ENCODE results near the gene SAPCD2. TPM values are rescaled to one million over a fixed set of nuclear protein-coding genes. Genes with fewer than 3 reads are reported as not detected.

The SAPCD2 gene
- total and polyA plus RNA-seq, 2 experiments from 2014 or later, result 13.4 to 60.3 TPM

DNA sequence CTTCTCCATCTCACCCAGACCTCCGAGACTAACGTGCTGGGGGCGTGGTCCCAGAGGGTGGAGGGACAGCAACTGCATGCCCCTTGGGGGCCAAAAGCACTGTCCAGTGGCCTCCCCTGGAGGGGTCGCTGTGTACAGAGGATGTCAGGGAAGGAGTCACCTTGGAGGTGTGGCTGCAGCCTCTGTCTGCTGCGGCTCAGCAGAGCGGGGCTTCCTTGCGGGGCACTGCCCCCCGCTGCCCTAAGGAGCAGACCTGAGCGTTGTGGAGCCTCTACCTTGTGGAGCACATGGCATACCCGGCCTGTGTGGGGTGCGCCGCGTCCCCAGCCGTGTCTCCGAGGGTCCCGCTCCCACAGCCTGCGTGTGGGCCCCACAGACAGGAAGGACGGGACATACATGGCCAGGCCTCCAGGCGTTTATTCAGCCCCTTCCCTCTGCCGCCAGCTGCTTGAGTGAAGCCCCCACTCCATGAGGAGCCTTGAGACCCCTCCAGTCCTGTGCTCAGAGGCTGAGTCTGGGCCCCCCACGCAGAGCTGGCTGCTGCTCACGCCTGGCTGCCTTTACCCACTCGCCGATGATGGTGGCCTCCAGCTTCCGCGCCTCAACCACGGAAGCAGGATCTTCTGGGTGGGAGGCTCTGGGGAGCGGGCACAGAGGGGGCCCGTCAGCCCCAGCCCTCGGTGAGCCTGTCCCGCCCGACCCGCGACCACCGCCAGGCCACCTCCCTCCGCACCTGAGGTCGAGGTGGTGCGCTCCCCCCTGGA is 40.0 kb upstream of the SAPCD2 start:
- Mint-ChIP-seq H3K4me1 (no peaks in the 10 kb centered on the region), H3K4me3 (no peak overlapping the region), H3K27ac (no peak overlapping the region), H3K27me3 (ENCODE audit: insufficient read depth, low read depth, poor library complexity) (peaks cover 18% of the 10 kb centered on the region), H3K36me3 (ENCODE audit: low read depth) (peaks cover 5% of the 10 kb centered on the region; the same call in 1 of the 3 replicates), H3K9me3 (no peaks in the 10 kb centered on the region)
- H3F3A ChIP-seq (replicated peaks; ENCODE audit: low read depth), result no peaks in the 10 kb centered on the region
- no peak overlapping the region for H3K4me3 ChIP-seq
- H3K4me1 ChIP-seq (ENCODE audit: insufficient read depth), result no peaks in the 10 kb centered on the region; the same call in 1 of the 2 replicates
- no peak overlapping the region for H3K27ac ChIP-seq (ENCODE audit: low read depth)
- H2AFZ ChIP-seq, result no peak overlapping the region
- H4K20me1 ChIP-seq (replicated peaks; ENCODE audit: insufficient read depth), result no peaks in the 10 kb centered on the region
- H3K4me2 ChIP-seq, result no peak overlapping the region
- no peaks in the 10 kb centered on the region for H3K9me2 ChIP-seq (ENCODE audit: insufficient read depth)
- TF ChIP-seq, protein P1, sequence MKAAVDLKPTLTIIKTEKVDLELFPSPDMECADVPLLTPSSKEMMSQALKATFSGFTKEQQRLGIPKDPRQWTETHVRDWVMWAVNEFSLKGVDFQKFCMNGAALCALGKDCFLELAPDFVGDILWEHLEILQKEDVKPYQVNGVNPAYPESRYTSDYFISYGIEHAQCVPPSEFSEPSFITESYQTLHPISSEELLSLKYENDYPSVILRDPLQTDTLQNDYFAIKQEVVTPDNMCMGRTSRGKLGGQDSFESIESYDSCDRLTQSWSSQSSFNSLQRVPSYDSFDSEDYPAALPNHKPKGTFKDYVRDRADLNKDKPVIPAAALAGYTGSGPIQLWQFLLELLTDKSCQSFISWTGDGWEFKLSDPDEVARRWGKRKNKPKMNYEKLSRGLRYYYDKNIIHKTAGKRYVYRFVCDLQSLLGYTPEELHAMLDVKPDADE (IDR thresholded peaks at IDR 0.05), result no peak
- TF ChIP-seq ZNF331 (CRISPR knock-in tag; IDR thresholded peaks at IDR 0.05; ENCODE audit: low read depth) (no peak), POLR2AphosphoS5 (IDR thresholded peaks at IDR 0.05; ENCODE audit: low read depth) (no peak), EZH2phosphoT487 (IDR thresholded peaks at IDR 0.05; ENCODE audit: unreplicated experiment) (no peak), JUNB (IDR thresholded peaks at IDR 0.05; ENCODE audit: unreplicated experiment) (no peak), EZH2 (IDR thresholded peaks at IDR 0.05; ENCODE audit: low read depth, unreplicated experiment) (no peak), NANOG (IDR thresholded peaks at IDR 0.05; ENCODE audit: borderline replicate concordance) (no peak), ZNF114 (CRISPR knock-in tag; IDR thresholded peaks at IDR 0.05) (no peak), CREB1 (CRISPR knock-in tag; IDR thresholded peaks at IDR 0.05; ENCODE audit: low read depth) (no peak), STAT1 (IDR thresholded peaks at IDR 0.05; ENCODE audit: unreplicated experiment) (no peak)
- TF ChIP-seq, protein P2, sequence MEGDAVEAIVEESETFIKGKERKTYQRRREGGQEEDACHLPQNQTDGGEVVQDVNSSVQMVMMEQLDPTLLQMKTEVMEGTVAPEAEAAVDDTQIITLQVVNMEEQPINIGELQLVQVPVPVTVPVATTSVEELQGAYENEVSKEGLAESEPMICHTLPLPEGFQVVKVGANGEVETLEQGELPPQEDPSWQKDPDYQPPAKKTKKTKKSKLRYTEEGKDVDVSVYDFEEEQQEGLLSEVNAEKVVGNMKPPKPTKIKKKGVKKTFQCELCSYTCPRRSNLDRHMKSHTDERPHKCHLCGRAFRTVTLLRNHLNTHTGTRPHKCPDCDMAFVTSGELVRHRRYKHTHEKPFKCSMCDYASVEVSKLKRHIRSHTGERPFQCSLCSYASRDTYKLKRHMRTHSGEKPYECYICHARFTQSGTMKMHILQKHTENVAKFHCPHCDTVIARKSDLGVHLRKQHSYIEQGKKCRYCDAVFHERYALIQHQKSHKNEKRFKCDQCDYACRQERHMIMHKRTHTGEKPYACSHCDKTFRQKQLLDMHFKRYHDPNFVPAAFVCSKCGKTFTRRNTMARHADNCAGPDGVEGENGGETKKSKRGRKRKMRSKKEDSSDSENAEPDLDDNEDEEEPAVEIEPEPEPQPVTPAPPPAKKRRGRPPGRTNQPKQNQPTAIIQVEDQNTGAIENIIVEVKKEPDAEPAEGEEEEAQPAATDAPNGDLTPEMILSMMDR (conservative IDR thresholded peaks at IDR 0.05; ENCODE audit: low read depth in 2 of 2), result no peak
- TF ChIP-seq, protein P3, sequence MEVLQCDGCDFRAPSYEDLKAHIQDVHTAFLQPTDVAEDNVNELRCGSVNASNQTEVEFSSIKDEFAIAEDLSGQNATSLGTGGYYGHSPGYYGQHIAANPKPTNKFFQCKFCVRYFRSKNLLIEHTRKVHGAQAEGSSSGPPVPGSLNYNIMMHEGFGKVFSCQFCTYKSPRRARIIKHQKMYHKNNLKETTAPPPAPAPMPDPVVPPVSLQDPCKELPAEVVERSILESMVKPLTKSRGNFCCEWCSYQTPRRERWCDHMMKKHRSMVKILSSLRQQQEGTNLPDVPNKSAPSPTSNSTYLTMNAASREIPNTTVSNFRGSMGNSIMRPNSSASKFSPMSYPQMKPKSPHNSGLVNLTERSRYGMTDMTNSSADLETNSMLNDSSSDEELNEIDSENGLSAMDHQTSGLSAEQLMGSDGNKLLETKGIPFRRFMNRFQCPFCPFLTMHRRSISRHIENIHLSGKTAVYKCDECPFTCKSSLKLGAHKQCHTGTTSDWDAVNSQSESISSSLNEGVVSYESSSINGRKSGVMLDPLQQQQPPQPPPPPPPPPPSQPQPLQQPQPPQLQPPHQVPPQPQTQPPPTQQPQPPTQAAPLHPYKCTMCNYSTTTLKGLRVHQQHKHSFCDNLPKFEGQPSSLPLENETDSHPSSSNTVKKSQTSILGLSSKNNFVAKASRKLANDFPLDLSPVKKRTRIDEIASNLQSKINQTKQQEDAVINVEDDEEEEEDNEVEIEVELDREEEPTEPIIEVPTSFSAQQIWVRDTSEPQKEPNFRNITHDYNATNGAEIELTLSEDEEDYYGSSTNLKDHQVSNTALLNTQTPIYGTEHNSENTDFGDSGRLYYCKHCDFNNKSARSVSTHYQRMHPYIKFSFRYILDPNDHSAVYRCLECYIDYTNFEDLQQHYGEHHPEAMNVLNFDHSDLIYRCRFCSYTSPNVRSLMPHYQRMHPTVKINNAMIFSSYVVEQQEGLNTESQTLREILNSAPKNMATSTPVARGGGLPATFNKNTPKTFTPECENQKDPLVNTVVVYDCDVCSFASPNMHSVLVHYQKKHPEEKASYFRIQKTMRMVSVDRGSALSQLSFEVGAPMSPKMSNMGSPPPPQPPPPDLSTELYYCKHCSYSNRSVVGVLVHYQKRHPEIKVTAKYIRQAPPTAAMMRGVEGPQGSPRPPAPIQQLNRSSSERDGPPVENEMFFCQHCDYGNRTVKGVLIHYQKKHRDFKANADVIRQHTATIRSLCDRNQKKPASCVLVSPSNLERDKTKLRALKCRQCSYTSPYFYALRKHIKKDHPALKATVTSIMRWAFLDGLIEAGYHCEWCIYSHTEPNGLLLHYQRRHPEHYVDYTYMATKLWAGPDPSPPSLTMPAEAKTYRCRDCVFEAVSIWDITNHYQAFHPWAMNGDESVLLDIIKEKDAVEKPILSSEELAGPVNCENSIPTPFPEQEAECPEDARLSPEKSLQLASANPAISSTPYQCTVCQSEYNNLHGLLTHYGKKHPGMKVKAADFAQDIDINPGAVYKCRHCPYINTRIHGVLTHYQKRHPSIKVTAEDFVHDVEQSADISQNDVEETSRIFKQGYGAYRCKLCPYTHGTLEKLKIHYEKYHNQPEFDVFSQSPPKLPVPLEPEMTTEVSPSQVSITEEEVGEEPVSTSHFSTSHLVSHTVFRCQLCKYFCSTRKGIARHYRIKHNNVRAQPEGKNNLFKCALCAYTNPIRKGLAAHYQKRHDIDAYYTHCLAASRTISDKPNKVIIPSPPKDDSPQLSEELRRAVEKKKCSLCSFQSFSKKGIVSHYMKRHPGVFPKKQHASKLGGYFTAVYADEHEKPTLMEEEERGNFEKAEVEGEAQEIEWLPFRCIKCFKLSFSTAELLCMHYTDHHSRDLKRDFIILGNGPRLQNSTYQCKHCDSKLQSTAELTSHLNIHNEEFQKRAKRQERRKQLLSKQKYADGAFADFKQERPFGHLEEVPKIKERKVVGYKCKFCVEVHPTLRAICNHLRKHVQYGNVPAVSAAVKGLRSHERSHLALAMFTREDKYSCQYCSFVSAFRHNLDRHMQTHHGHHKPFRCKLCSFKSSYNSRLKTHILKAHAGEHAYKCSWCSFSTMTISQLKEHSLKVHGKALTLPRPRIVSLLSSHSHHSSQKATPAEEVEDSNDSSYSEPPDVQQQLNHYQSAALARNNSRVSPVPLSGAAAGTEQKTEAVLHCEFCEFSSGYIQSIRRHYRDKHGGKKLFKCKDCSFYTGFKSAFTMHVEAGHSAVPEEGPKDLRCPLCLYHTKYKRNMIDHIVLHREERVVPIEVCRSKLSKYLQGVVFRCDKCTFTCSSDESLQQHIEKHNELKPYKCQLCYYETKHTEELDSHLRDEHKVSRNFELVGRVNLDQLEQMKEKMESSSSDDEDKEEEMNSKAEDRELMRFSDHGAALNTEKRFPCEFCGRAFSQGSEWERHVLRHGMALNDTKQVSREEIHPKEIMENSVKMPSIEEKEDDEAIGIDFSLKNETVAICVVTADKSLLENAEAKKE (CRISPR knock-in tag; IDR thresholded peaks at IDR 0.05), result no peak
- TF ChIP-seq, protein P4, sequence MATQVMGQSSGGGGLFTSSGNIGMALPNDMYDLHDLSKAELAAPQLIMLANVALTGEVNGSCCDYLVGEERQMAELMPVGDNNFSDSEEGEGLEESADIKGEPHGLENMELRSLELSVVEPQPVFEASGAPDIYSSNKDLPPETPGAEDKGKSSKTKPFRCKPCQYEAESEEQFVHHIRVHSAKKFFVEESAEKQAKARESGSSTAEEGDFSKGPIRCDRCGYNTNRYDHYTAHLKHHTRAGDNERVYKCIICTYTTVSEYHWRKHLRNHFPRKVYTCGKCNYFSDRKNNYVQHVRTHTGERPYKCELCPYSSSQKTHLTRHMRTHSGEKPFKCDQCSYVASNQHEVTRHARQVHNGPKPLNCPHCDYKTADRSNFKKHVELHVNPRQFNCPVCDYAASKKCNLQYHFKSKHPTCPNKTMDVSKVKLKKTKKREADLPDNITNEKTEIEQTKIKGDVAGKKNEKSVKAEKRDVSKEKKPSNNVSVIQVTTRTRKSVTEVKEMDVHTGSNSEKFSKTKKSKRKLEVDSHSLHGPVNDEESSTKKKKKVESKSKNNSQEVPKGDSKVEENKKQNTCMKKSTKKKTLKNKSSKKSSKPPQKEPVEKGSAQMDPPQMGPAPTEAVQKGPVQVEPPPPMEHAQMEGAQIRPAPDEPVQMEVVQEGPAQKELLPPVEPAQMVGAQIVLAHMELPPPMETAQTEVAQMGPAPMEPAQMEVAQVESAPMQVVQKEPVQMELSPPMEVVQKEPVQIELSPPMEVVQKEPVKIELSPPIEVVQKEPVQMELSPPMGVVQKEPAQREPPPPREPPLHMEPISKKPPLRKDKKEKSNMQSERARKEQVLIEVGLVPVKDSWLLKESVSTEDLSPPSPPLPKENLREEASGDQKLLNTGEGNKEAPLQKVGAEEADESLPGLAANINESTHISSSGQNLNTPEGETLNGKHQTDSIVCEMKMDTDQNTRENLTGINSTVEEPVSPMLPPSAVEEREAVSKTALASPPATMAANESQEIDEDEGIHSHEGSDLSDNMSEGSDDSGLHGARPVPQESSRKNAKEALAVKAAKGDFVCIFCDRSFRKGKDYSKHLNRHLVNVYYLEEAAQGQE (IDR thresholded peaks at IDR 0.05; ENCODE audit: unreplicated experiment), result no peak
- ATAC-seq (no peak), DNase-seq (ENCODE audit: low spot score) (no peak)
- peaks cover 26% of the 10 kb centered on the region for H3K27me3 ChIP-seq (ENCODE audit: insufficient read depth)
- H3K36me3 ChIP-seq (ENCODE audit: insufficient read depth), result no peaks in the 10 kb centered on the region
- H3K79me2 ChIP-seq (replicated peaks; ENCODE audit: insufficient read depth), result no peaks in the 10 kb centered on the region
